MG63 (cell line): ENCODE results near the gene XBP1. TPM values are rescaled to one million over a fixed set of nuclear protein-coding genes. Genes with fewer than 3 reads are reported as not detected.

Experiments used
- DNase-seq: peaks from one replicate; pipeline ENCODE4 v3.0.0-alpha.2; 2020
- H3K27me3 ChIP-seq: fragments of 250-450 bp; sonication (Bioruptor Pico); 2 replicates; pipeline ENCODE4 v1.5.1; 2020; ENCODE audit warnings: mild to moderate bottlenecking, moderate library complexity
- H3K36me3 ChIP-seq: fragments of 250-450 bp; sonication (Bioruptor Pico); 2 replicates; pipeline ENCODE4 v1.5.1; 2020; ENCODE audit warnings: mild to moderate bottlenecking, moderate library complexity
- H3K4me3 ChIP-seq: fragments of 250-450 bp; sonication (Bioruptor Pico); 2 replicates; pipeline ENCODE4 v1.5.1; 2020; ENCODE audit warnings: mild to moderate bottlenecking, moderate library complexity
- H3K9me3 ChIP-seq: fragments of 250-450 bp; sonication (Bioruptor Pico); 2 replicates; pipeline ENCODE4 v1.5.1; 2020; ENCODE audit warnings: mild to moderate bottlenecking, moderate library complexity
- total RNA-seq: library from RNA; depleted of rRNA; stranded (reverse); fragments of >200 nt; shearing (Covaris generic); gene quantifications from 2 replicates; pipeline ENCODE4 v1.2.3, GENCODE V29; 2014; ENCODE audit warnings: low replicate concordance

Gene XBP1
- total RNA-seq, 1 experiment from 2014 or later: 222 TPM

GRCh38 chr22:28799606-28800307, 612 bp downstream of the XBP1 start:
- Histone ChIP-seq H3K4me3 (peak overlapping the region; percentile 90), H3K36me3 (peaks cover 53% of the 10 kb centered on the region), H3K9me3 (no peaks in the 10 kb centered on the region), H3K27me3 (no peaks in the 10 kb centered on the region)
- DNase-seq: peak; percentile 71

- Histone ChIP-seq H3K36me3 (peaks cover 60% of the 10 kb centered on the region), H3K27me3 (no peaks in the 10 kb centered on the region), H3K4me3 (peak overlapping the region; percentile 90), H3K9me3 (no peaks in the 10 kb centered on the region)
- peak; percentile 60 for DNase-seq
Measured at GRCh38 chr22:28798810-28799605, 1.4 kb downstream of the XBP1 start.

GRCh38 chr22:28795932-28796856, 4.2 kb downstream of the XBP1 start:
- Histone ChIP-seq H3K27me3 (no peaks in the 10 kb centered on the region), H3K36me3 (peaks cover 66% of the 10 kb centered on the region), H3K4me3 (no peak overlapping the region), H3K9me3 (no peaks in the 10 kb centered on the region)
- DNase-seq: no peak

GRCh38 chr22:28795071-28795693, 5.2 kb downstream of the XBP1 start:
- no peak for DNase-seq
- H3K9me3 ChIP-seq: no peaks in the 10 kb centered on the region
- no peaks in the 10 kb centered on the region for H3K27me3 ChIP-seq
- H3K36me3 ChIP-seq: peaks cover 66% of the 10 kb centered on the region
- H3K4me3 ChIP-seq: no peak overlapping the region

GRCh38 chr22:28793976-28794584, 6.3 kb downstream of the XBP1 start:
- Histone ChIP-seq H3K9me3 (no peaks in the 10 kb centered on the region), H3K36me3 (peaks cover 60% of the 10 kb centered on the region), H3K27me3 (no peaks in the 10 kb centered on the region), H3K4me3 (no peak overlapping the region)
- no peak for DNase-seq

- Histone ChIP-seq H3K36me3 (peaks cover 49% of the 10 kb centered on the region), H3K4me3 (no peak overlapping the region), H3K9me3 (no peaks in the 10 kb centered on the region), H3K27me3 (no peaks in the 10 kb centered on the region)
- DNase-seq: no peak
Measured at GRCh38 chr22:28792491-28793383, 7.6 kb downstream of the XBP1 start.

- Histone ChIP-seq H3K4me3 (no peak overlapping the region), H3K9me3 (no peaks in the 10 kb centered on the region), H3K27me3 (no peaks in the 10 kb centered on the region), H3K36me3 (peaks cover 49% of the 10 kb centered on the region)
- DNase-seq: no peak
Measured at GRCh38 chr22:28791841-28792490, 8.4 kb downstream of the XBP1 start.

- Histone ChIP-seq H3K36me3 (peaks cover 48% of the 10 kb centered on the region), H3K9me3 (no peaks in the 10 kb centered on the region), H3K27me3 (no peaks in the 10 kb centered on the region), H3K4me3 (no peak overlapping the region)
- no peak for DNase-seq
Measured at GRCh38 chr22:28791124-28791523, 9.2 kb downstream of the XBP1 start.

GRCh38 chr22:28788601-28789000, 11.8 kb downstream of the XBP1 start:
- peaks cover 46% of the 10 kb centered on the region for H3K36me3 ChIP-seq

GRCh38 chr22:28783786-28784671, 16.3 kb downstream of the XBP1 start:
- H3K36me3 ChIP-seq: peaks cover 71% of the 10 kb centered on the region
- no peaks in the 10 kb centered on the region for H3K27me3 ChIP-seq
- DNase-seq: no peak
- H3K9me3 ChIP-seq: no peaks in the 10 kb centered on the region
- H3K4me3 ChIP-seq: no peak overlapping the region

More at GRCh38 chr22:28788601-28789000, 11.8 kb downstream of the XBP1 start:
- no peak for DNase-seq
- no peaks in the 10 kb centered on the region for H3K9me3 ChIP-seq
- H3K4me3 ChIP-seq: no peak overlapping the region
- no peaks in the 10 kb centered on the region for H3K27me3 ChIP-seq

- no peak for DNase-seq
- no peaks in the 10 kb centered on the region for H3K9me3 ChIP-seq
- H3K36me3 ChIP-seq: peaks cover 62% of the 10 kb centered on the region
- no peaks in the 10 kb centered on the region for H3K27me3 ChIP-seq
- no peak overlapping the region for H3K4me3 ChIP-seq
Measured at GRCh38 chr22:28780296-28780695, 20.1 kb downstream of the XBP1 start.

GRCh38 chr22:28779833-28780232, 20.5 kb downstream of the XBP1 start:
- no peaks in the 10 kb centered on the region for H3K9me3 ChIP-seq
- DNase-seq: no peak
- no peak overlapping the region for H3K4me3 ChIP-seq
- no peaks in the 10 kb centered on the region for H3K27me3 ChIP-seq
- H3K36me3 ChIP-seq: peaks cover 62% of the 10 kb centered on the region

- Histone ChIP-seq H3K27me3 (no peaks in the 10 kb centered on the region), H3K9me3 (no peaks in the 10 kb centered on the region), H3K4me3 (no peak overlapping the region), H3K36me3 (peaks cover 26% of the 10 kb centered on the region)
- DNase-seq: no peak
Measured at GRCh38 chr22:28774378-28774777, 26.0 kb downstream of the XBP1 start.

GRCh38 chr22:28773461-28773867, 26.9 kb downstream of the XBP1 start:
- peak overlapping the region; percentile 85 for H3K4me3 ChIP-seq
- no peak for DNase-seq

More at GRCh38 chr22:28773461-28773867, 26.9 kb downstream of the XBP1 start:
- Histone ChIP-seq H3K36me3 (peaks cover 21% of the 10 kb centered on the region), H3K9me3 (no peaks in the 10 kb centered on the region), H3K27me3 (no peaks in the 10 kb centered on the region)
